Measurements from ENCODE around the gene NAV2. TPM values are rescaled to one million over a fixed set of nuclear protein-coding genes. Genes with fewer than 3 reads are reported as not detected.

NAV2 gene
- total RNA-seq, 1 experiment from 2014 or later, result 23.3 TPM

DNA sequence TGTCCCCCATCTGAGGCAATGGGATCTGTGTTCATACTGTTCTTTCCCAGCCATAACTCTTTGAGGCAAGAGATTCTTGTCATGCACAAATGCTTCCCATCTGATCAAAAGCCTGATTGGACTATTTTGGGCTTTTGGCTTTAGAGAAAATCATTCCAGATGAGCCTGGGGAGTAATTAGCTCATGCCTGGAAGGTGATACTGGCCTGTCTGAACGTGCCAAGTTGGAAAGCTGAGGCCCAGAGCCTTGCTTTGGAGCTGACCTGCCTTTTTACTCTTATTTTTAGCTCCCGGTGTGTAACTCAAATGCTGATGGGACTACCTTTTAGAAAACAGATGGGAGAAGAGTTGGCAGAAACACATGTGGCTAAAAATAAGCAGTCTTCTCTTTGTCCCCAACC is 342.7 kb downstream of the NAV2 start:
- H2AFZ ChIP-seq, result no peak overlapping the region
- no peak for DNase-seq
- BruUV-seq (replicated peaks), result no TSS peak
- peaks cover 7% of the 10 kb centered on the region; the same call in 1 of the 2 replicates for H3K36me3 ChIP-seq (ENCODE audit: low read depth)
- no peak overlapping the region for H3K4me3 ChIP-seq
- no peaks in the 10 kb centered on the region for H3F3A ChIP-seq (ENCODE audit: insufficient read depth, low read depth)
- H3K4me2 ChIP-seq, result no peak overlapping the region
- no peaks in the 10 kb centered on the region for H3K4me1 ChIP-seq (replicated peaks; ENCODE audit: insufficient read depth)
- H3K27me3 ChIP-seq (ENCODE audit: insufficient read depth, low read depth), result no peaks in the 10 kb centered on the region
- TF ChIP-seq, protein P1, sequence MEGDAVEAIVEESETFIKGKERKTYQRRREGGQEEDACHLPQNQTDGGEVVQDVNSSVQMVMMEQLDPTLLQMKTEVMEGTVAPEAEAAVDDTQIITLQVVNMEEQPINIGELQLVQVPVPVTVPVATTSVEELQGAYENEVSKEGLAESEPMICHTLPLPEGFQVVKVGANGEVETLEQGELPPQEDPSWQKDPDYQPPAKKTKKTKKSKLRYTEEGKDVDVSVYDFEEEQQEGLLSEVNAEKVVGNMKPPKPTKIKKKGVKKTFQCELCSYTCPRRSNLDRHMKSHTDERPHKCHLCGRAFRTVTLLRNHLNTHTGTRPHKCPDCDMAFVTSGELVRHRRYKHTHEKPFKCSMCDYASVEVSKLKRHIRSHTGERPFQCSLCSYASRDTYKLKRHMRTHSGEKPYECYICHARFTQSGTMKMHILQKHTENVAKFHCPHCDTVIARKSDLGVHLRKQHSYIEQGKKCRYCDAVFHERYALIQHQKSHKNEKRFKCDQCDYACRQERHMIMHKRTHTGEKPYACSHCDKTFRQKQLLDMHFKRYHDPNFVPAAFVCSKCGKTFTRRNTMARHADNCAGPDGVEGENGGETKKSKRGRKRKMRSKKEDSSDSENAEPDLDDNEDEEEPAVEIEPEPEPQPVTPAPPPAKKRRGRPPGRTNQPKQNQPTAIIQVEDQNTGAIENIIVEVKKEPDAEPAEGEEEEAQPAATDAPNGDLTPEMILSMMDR (conservative IDR thresholded peaks at IDR 0.05), result no peak
- no peak for TF ChIP-seq EZH2 (IDR thresholded peaks at IDR 0.05; ENCODE audit: low read depth)
- intact Hi-C loops (cut with micrococcal nuclease; ENCODE audit: unreplicated experiment), result no loop called here
- POLR2A ChIA-PET (ENCODE audit: unreplicated experiment), result no interaction called here
- no peak overlapping the region for H3K27ac ChIP-seq
- H4K20me1 ChIP-seq (ENCODE audit: insufficient read depth), result no peaks in the 10 kb centered on the region
- H3K9me2 ChIP-seq (ENCODE audit: insufficient read depth), result no peaks in the 10 kb centered on the region
- H3K9me3 ChIP-seq (ENCODE audit: insufficient read depth, low read depth), result no peaks in the 10 kb centered on the region; the same call in 1 of the 2 replicates
- no peaks in the 10 kb centered on the region for H3K79me2 ChIP-seq (ENCODE audit: low read depth)
- CTCF ChIA-PET, result no interaction called here

DNA sequence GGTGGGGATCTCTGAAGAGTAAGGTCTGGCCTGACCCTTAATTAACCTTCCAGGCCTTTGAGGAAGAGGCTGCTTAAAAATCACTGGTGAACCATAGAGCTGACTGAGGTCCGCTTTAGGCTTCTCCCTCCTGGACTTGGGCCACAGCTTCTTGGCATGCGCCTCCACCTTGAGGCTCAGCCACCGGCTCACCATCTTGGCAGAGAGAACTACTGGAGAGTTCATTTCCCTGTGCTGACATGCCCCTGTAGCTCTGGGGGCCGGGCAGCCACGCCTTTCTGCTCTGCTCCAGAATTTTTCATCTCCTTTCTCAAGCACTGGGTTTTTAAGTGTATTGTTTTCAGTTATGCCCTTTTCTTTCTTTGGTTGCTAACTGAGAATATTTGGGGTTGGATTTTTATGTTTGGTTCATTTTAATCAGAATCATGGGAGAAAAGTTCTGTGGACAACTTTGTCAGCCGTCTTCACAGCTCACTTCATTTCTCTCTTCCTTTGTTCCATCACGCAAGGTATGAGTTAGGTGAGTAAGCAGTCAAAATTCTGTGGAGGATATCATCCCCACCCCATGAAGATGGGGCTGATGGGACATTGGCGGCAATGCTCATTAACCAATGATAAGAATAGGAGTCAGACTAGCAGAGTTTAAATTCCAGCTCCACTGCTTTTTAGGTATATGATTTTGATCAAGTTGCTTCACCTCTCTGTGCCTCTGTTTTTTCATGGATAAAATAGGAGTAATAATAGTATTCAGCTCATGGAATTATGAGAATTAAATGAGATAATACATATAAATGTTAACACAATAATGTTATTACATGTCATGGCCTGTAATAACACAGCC is 343.7 kb downstream of the NAV2 start:
- Histone ChIP-seq H3K36me3 (ENCODE audit: low read depth) (peaks cover 7% of the 10 kb centered on the region; the same call in 1 of the 2 replicates), H3K4me2 (no peak overlapping the region), H3K4me3 (no peak overlapping the region), H2AFZ (no peak overlapping the region), H4K20me1 (ENCODE audit: insufficient read depth) (no peaks in the 10 kb centered on the region; the same call in 1 of the 2 replicates), H3K9me2 (ENCODE audit: insufficient read depth) (no peaks in the 10 kb centered on the region), H3K4me1 (replicated peaks; ENCODE audit: insufficient read depth) (no peaks in the 10 kb centered on the region), H3K27ac (no peak overlapping the region), H3K79me2 (ENCODE audit: low read depth) (no peaks in the 10 kb centered on the region), H3K27me3 (ENCODE audit: insufficient read depth, low read depth) (no peaks in the 10 kb centered on the region), H3K9me3 (ENCODE audit: insufficient read depth, low read depth) (no peaks in the 10 kb centered on the region; the same call in 1 of the 2 replicates), H3F3A (ENCODE audit: insufficient read depth, low read depth) (no peaks in the 10 kb centered on the region)
- DNase-seq, result no peak
- intact Hi-C loops (cut with micrococcal nuclease; ENCODE audit: unreplicated experiment), result no loop called here
- TF ChIP-seq EZH2 (IDR thresholded peaks at IDR 0.05; ENCODE audit: low read depth), result no peak
- TF ChIP-seq, protein P1 (conservative IDR thresholded peaks at IDR 0.05), result no peak
- POLR2A ChIA-PET (ENCODE audit: unreplicated experiment), result interaction anchor here (0.7 kb wide), 1 partner anchor 253 kb away, joined by 7 read pairs; no protein-coding TSS in a partner anchor
- CTCF ChIA-PET, result no interaction called here
- no TSS peak for BruUV-seq (replicated peaks)

DNA sequence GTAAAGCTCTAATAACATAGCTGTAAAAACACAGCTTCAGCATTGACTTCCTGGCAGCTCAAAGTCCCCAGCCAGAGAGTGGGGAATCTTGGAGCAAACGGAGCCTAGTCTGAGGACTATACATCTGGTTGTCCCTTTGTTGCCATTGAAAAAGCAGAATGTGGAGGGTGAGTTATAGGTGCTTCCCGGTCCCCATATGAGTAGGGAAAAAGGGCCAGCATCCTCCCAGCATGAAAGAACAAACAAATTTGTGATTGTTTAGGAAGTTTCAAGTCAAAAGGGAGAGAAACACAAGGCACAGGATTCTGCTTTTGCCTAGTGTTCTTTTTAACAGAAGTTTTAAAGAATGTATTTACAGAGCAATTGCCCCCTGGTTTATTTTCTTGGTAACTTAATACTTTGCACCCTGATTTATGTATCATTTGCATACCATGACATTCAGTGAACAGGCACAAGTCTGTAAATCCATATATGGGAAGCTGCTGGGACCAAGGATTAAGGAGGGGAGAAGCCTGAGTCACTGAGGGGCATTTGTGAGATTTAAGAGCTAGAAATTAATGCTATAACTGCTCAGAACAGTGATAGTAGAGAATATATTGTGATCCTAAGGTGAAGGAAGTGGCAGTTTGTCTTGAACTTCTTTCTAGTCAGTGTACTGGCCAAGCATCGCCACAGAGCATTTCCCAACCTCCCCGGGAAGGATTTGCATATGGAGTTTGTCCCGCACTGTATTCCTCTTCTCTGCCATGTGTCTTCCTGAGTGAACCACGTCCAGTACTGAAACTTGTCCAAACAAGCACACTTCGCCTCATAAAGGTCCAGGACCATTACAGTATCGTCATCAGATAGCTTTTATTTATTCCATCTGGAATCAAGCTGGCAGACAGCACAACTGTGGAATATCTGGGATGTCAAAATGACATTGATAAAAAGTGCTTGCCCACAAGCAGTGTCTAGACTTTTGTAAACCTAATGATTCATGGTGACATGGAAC is 344.6 kb downstream of the NAV2 start:
- POLR2A ChIA-PET (ENCODE audit: unreplicated experiment), result interaction anchor here (0.7 kb wide), 2 partner anchors 41 to 254 kb away, joined by 5 to 7 read pairs; no protein-coding TSS in a partner anchor

More for the DNA sequence above, 344.6 kb downstream of the NAV2 start:
- H2AFZ ChIP-seq, result no peak overlapping the region
- no peaks in the 10 kb centered on the region; the same call in 1 of the 2 replicates for H3K9me3 ChIP-seq (ENCODE audit: insufficient read depth, low read depth)
- no peak for TF ChIP-seq EZH2 (IDR thresholded peaks at IDR 0.05; ENCODE audit: low read depth)
- TF ChIP-seq, protein P1 (conservative IDR thresholded peaks at IDR 0.05), result no peak
- no peaks in the 10 kb centered on the region for H3K4me1 ChIP-seq (replicated peaks; ENCODE audit: insufficient read depth)
- H3K79me2 ChIP-seq (ENCODE audit: low read depth), result no peaks in the 10 kb centered on the region
- CTCF ChIA-PET, result no interaction called here
- H3K27ac ChIP-seq, result no peak overlapping the region
- DNase-seq, result no peak
- no peaks in the 10 kb centered on the region for H3F3A ChIP-seq (ENCODE audit: insufficient read depth, low read depth)
- intact Hi-C loops (cut with micrococcal nuclease; ENCODE audit: unreplicated experiment), result no loop called here
- H3K36me3 ChIP-seq (ENCODE audit: low read depth), result peaks cover 7% of the 10 kb centered on the region; the same call in 1 of the 2 replicates
- H3K27me3 ChIP-seq (ENCODE audit: insufficient read depth, low read depth), result no peaks in the 10 kb centered on the region
- H3K4me3 ChIP-seq, result no peak overlapping the region
- H3K4me2 ChIP-seq, result no peak overlapping the region
- BruUV-seq (replicated peaks), result no TSS peak
- no peaks in the 10 kb centered on the region for H3K9me2 ChIP-seq (ENCODE audit: insufficient read depth)
- H4K20me1 ChIP-seq (ENCODE audit: insufficient read depth), result no peaks in the 10 kb centered on the region; the same call in 1 of the 2 replicates

Data from PC-9 (cell line).